Suprapubic skin (tissue), 4 donors: ENCODE data around the gene MMP13. TPM values are rescaled to one million over a fixed set of nuclear protein-coding genes. Genes with fewer than 3 reads are reported as not detected.
"Not testable (repeated sequence)": the region's sequence is repeated elsewhere in the genome, so short reads cannot be mapped to it uniquely, and the experiment has no call there.

Source experiments
- DNase-seq, 2 donors: peaks; one replicate each; pipeline ENCODE4 v3.0.0-alpha.2; 2019; ENCODE audit warnings: low spot score in 2 of 2
- H3K27ac ChIP-seq: fragments of 200-600 bp; sonication (generic); one replicate; pipeline ENCODE4 v1.5.1; 2019
- H3K27me3 ChIP-seq: fragments of 200-600 bp; sonication (generic); one replicate; pipeline ENCODE4 v1.5.1; 2019
- H3K36me3 ChIP-seq: fragments of 200-600 bp; sonication (generic); one replicate; pipeline ENCODE4 v1.5.1; 2019
- H3K4me1 ChIP-seq: fragments of 200-600 bp; sonication (generic); one replicate; pipeline ENCODE4 v1.5.1; 2019
- H3K4me3 ChIP-seq: fragments of 200-600 bp; sonication (generic); one replicate; pipeline ENCODE4 v1.5.1; 2019; ENCODE audit warnings: mild to moderate bottlenecking
- H3K9me3 ChIP-seq: fragments of 200-600 bp; sonication (generic); one replicate; pipeline ENCODE4 v1.5.1; 2019
- CTCF ChIP-seq, 2 donors: fragments of 200-600 bp in 1 of 2; fragments of 450-650 bp in 1 of 2; sonication (generic) in 1 of 2; IDR thresholded peaks; one replicate each; pipeline ENCODE4 v1.5.1; 2016 to 2019; ENCODE audit warnings: antibody characterized with exemption in 2 of 2, mild to moderate bottlenecking in 1 of 2, moderate library complexity in 1 of 2
- EP300 ChIP-seq: sonication (generic); formaldehyde crosslinking; IDR thresholded peaks from one replicate; pipeline ENCODE4 v1.6.1; 2017; ENCODE audit warnings: antibody characterized with exemption
- POLR2A ChIP-seq, 2 donors: fragments of 450-650 bp; IDR thresholded peaks; one replicate each; pipeline ENCODE4 v1.6.1; 2017; ENCODE audit warnings: antibody characterized with exemption in 2 of 2, mild to moderate bottlenecking in 2 of 2, moderate library complexity in 2 of 2
- POLR2AphosphoS5 ChIP-seq, 3 donors: sonication (generic); formaldehyde crosslinking; IDR thresholded peaks; one replicate each; pipeline ENCODE4 v1.6.1; 2017; ENCODE audit warnings: antibody characterized with exemption in 3 of 3
- WGBS: methylation state at CpG from one replicate; pipeline ENCODE4 v1.1.5; 2018; 5-methylcytosine and 5-hydroxymethylcytosine counted together
- total RNA-seq, 4 donors: library from RNA; depleted of rRNA; stranded (reverse); fragments of >200 nt; gene quantifications; one replicate each; pipeline ENCODE4 v1.1.0, GENCODE V29; 2016

Gene MMP13
- total RNA-seq, 4 donors from 2014 or later: 0.72 to 3.3 TPM; not detected in 2

GRCh38 chr11:102986815-102987214 is 31.3 kb upstream of the MMP13 start:
- H3K36me3 ChIP-seq: no peaks in the 10 kb centered on the region
- WGBS: 90% methylated on average over 2 of the region's 2 CpGs
- no peaks in the 10 kb centered on the region for H3K4me1 ChIP-seq
- no peak overlapping the region for H3K4me3 ChIP-seq
- TF ChIP-seq POLR2AphosphoS5 (IDR thresholded peaks at IDR 0.05): no peak
- TF ChIP-seq POLR2A (IDR thresholded peaks at IDR 0.05): no peak
- no peak for TF ChIP-seq EP300
- TF ChIP-seq CTCF (IDR thresholded peaks at IDR 0.05): no peak
- no peaks in the 10 kb centered on the region for H3K27me3 ChIP-seq
- H3K27ac ChIP-seq: no peak overlapping the region
- H3K9me3 ChIP-seq: no peaks in the 10 kb centered on the region
- no peak for DNase-seq

- no peaks in the 10 kb centered on the region for H3K9me3 ChIP-seq
- H3K4me3 ChIP-seq: no peak overlapping the region
- no peak overlapping the region for H3K27ac ChIP-seq
- WGBS: 81% methylated on average over 1 of the region's 1 CpG
- no peaks in the 10 kb centered on the region for H3K4me1 ChIP-seq
- no peak for DNase-seq
- no peaks in the 10 kb centered on the region for H3K36me3 ChIP-seq
- TF ChIP-seq POLR2AphosphoS5 (IDR thresholded peaks at IDR 0.05) (no peak), EP300 (no peak), CTCF (IDR thresholded peaks at IDR 0.05) (no peak), POLR2A (IDR thresholded peaks at IDR 0.05) (no peak)
- H3K27me3 ChIP-seq: no peaks in the 10 kb centered on the region
These were observed 30.3 kb upstream of the MMP13 start for GRCh38 chr11:102985850-102986249.

GRCh38 chr11:102983486-102983885 is 28.0 kb upstream of the MMP13 start:
- H3K27me3 ChIP-seq: no peaks in the 10 kb centered on the region
- no peak for DNase-seq
- no peaks in the 10 kb centered on the region for H3K36me3 ChIP-seq
- no peaks in the 10 kb centered on the region for H3K9me3 ChIP-seq
- no peak overlapping the region for H3K4me3 ChIP-seq
- TF ChIP-seq POLR2AphosphoS5 (IDR thresholded peaks at IDR 0.05) (no peak), POLR2A (IDR thresholded peaks at IDR 0.05) (no peak), CTCF (IDR thresholded peaks at IDR 0.05) (no peak), EP300 (no peak)
- no peaks in the 10 kb centered on the region for H3K4me1 ChIP-seq
- WGBS: 59% methylated on average over 2 of the region's 2 CpGs
- no peak overlapping the region for H3K27ac ChIP-seq

- Histone ChIP-seq H3K27ac (no peak overlapping the region), H3K4me1 (no peaks in the 10 kb centered on the region), H3K36me3 (no peaks in the 10 kb centered on the region), H3K9me3 (no peaks in the 10 kb centered on the region), H3K4me3 (no peak overlapping the region), H3K27me3 (no peaks in the 10 kb centered on the region)
- no peak for DNase-seq
- TF ChIP-seq CTCF (IDR thresholded peaks at IDR 0.05) (no peak), EP300 (no peak), POLR2A (IDR thresholded peaks at IDR 0.05) (no peak), POLR2AphosphoS5 (IDR thresholded peaks at IDR 0.05) (no peak)
These were observed 25.9 kb upstream of the MMP13 start for GRCh38 chr11:102981324-102981910.

- Histone ChIP-seq H3K9me3 (no peaks in the 10 kb centered on the region), H3K36me3 (no peaks in the 10 kb centered on the region), H3K27me3 (no peaks in the 10 kb centered on the region), H3K4me1 (peaks cover 3% of the 10 kb centered on the region), H3K4me3 (no peak overlapping the region), H3K27ac (no peak overlapping the region)
- DNase-seq: no peak
- WGBS: 51% methylated on average over 5 of the region's 5 CpGs
- TF ChIP-seq POLR2A (IDR thresholded peaks at IDR 0.05) (no peak), CTCF (IDR thresholded peaks at IDR 0.05) (no peak), EP300 (no peak), POLR2AphosphoS5 (IDR thresholded peaks at IDR 0.05) (no peak)
These were observed 19.2 kb upstream of the MMP13 start for GRCh38 chr11:102974552-102975280.

GRCh38 chr11:102973698-102974097 is 18.2 kb upstream of the MMP13 start:
- H3K9me3 ChIP-seq, H3K27ac ChIP-seq, DNase-seq, H3K4me3 ChIP-seq, H3K27me3 ChIP-seq, H3K4me1 ChIP-seq, H3K36me3 ChIP-seq: not testable (repeated sequence)
- 94% methylated on average over 2 of the region's 2 CpGs for WGBS
